Neutrophil (primary cell): ENCODE data around the gene TLR10.

Experiments used
- H3K27ac ChIP-seq: fragments of 200-600 bp; sonication (generic); 2 replicates; pipeline ENCODE4 v1.5.1; 2016; ENCODE audit warnings: mild to moderate bottlenecking, moderate library complexity
- H3K27me3 ChIP-seq: fragments of 200-600 bp; sonication (generic); 2 replicates; pipeline ENCODE4 v1.6.0; 2016; ENCODE audit warnings: mild to moderate bottlenecking
- H3K36me3 ChIP-seq: fragments of 200-600 bp; sonication (generic); 2 replicates; pipeline ENCODE4 v1.5.1; 2017
- H3K4me1 ChIP-seq, 2 experiments: fragments of 200-600 bp in 1 of 2; sonication (generic) in 1 of 2; 1 replicate in 1 of 2; 2 replicates in 1 of 2; pipeline versions ENCODE4 v1.5.1 to v1.6.1; 2013 to 2016; ENCODE audit warnings: low read depth in 1 of 2, low read length in 1 of 2, mild to moderate bottlenecking in 1 of 2, moderate library complexity in 1 of 2; ENCODE audit not compliant: control insufficient read depth in 1 of 2, insufficient read depth in 1 of 2
- H3K4me3 ChIP-seq, 2 experiments: fragments of 200-600 bp in 1 of 2; sonication (generic) in 1 of 2; 1 replicate in 1 of 2; 2 replicates in 1 of 2; pipeline ENCODE4 v1.5.1; 2013 to 2016; ENCODE audit warnings: low read depth in 1 of 2, low read length in 1 of 2, mild to moderate bottlenecking in 1 of 2, moderate library complexity in 1 of 2
- H3K9me3 ChIP-seq: fragments of 200-600 bp; sonication (generic); 2 replicates; pipeline ENCODE4 v1.5.1; 2016
- TF ChIP-seq, protein P1 (sequence below): fragments of 200-600 bp; sonication (generic); IDR thresholded peaks from 2 replicates; pipeline ENCODE4 v1.5.1; 2016; ENCODE audit warnings: antibody characterized with exemption

TLR10 gene

GRCh38 chr4:38804654-38805295 is 22.0 kb upstream of the TLR10 start, which contains the start of gene TLR1:
TLR1 (minus strand) TSS chr4:38804791; CDS start chr4:38798831, 5,960 bp downstream.
- TF ChIP-seq, protein P1, sequence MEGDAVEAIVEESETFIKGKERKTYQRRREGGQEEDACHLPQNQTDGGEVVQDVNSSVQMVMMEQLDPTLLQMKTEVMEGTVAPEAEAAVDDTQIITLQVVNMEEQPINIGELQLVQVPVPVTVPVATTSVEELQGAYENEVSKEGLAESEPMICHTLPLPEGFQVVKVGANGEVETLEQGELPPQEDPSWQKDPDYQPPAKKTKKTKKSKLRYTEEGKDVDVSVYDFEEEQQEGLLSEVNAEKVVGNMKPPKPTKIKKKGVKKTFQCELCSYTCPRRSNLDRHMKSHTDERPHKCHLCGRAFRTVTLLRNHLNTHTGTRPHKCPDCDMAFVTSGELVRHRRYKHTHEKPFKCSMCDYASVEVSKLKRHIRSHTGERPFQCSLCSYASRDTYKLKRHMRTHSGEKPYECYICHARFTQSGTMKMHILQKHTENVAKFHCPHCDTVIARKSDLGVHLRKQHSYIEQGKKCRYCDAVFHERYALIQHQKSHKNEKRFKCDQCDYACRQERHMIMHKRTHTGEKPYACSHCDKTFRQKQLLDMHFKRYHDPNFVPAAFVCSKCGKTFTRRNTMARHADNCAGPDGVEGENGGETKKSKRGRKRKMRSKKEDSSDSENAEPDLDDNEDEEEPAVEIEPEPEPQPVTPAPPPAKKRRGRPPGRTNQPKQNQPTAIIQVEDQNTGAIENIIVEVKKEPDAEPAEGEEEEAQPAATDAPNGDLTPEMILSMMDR, result peak; percentile 85
- no peaks in the 10 kb centered on the region for H3K27me3 ChIP-seq
- H3K9me3 ChIP-seq, result no peaks in the 10 kb centered on the region
- H3K4me3 ChIP-seq, result peak within 1 kb of the TSS; percentile 75 to 79
- H3K4me1 ChIP-seq, result peaks cover 63 to 68% of the 10 kb centered on the region in 2 experiments
- peak within 1 kb of the TSS; percentile 92 for H3K27ac ChIP-seq
- H3K36me3 ChIP-seq, result peaks cover 35% of the 10 kb centered on the region

DNA sequence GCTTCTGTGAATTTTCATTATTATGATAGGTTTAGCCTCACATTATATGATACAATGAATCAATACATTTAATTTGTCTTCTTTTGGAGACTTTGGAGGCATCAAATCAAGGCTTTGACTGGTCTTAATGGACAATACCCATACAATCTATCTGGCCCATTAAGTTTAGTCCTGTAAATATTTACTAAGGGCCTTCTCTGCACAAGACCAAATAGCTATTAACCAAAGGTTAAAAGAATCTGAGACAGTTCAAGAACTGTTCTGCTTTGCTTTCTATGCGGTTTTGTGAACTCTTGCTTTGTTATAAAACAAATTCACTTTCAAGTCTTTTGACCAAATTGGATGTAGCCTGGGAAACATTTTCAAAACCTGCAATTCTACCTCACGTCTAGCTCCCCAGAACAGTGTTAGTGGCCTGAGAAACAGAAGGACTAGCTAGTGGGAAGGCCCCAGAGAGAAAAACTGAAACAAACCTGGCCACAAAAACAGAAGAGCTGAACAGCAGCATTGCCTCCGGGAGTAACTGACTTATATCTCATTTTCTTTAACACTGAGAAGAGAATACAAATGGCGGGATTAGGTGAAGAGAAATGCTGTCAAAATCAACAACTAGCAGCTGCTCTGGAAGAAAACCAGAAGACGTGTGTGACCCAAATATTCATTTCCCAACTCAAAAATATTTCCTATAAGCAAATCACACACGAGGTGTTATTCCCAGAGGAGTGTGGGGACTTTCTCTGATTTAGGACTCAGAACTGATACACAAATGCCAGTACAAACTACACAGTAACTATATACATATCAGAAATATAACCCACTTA is 21.3 kb upstream of the TLR10 start:
- Histone ChIP-seq H3K36me3 (peaks cover 43% of the 10 kb centered on the region), H3K4me1 (peaks cover 65 to 68% of the 10 kb centered on the region in 2 experiments), H3K27me3 (no peaks in the 10 kb centered on the region), H3K27ac (peak overlapping the region; percentile 92), H3K4me3 (peak overlapping the region; percentile 75 to 79), H3K9me3 (no peaks in the 10 kb centered on the region)
- TF ChIP-seq, protein P1, result no peak

DNA sequence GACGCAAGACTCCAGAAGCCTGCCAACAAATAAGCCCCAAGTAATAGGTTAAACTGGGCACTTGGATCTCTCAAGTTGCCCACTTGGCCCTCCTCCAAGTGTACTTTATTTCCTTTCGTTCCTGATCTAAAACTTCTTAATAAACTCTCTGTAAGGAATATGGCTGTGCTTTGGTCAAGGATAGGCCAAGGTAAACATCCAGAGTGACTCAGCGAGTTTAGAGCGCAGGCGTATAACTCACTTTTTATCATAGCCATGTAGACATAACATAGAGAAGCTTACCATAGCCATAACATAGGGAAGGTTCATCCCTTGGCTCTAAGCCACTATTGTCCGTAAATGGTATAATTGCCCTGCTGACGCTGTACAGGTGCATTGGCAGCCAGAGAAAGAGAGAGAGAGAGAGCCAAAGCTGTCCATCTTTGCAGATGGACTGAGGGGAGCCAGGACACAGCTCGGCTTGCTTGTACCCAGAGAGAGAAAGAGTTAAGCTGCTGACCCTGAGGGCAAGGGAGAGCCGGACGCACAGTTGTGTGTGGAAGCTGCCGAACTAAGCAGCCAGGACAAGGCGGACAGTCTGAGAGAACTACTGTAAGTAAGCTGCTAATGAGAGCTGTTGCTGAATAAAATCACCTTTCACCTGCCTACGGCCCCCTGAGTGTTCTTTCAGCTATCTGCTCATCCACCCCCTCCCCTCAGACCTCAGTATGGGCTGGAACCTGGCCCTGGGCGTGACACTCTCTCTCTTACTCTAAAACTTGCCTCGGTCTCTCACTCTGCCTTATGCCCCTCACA is 20.0 kb upstream of the TLR10 start:
- peak overlapping the region; percentile 92 for H3K27ac ChIP-seq
- H3K9me3 ChIP-seq, result no peaks in the 10 kb centered on the region
- H3K36me3 ChIP-seq, result peaks cover 56% of the 10 kb centered on the region
- TF ChIP-seq, protein P1, result no peak
- peak overlapping the region; percentile 75 to 79 for H3K4me3 ChIP-seq
- no peaks in the 10 kb centered on the region for H3K27me3 ChIP-seq
- H3K4me1 ChIP-seq, result peaks cover 73 to 78% of the 10 kb centered on the region in 2 experiments

GRCh38 chr4:38800961-38801450 is 18.2 kb upstream of the TLR10 start:
- Histone ChIP-seq H3K36me3 (peaks cover 73% of the 10 kb centered on the region), H3K4me3 (peak overlapping the region; percentile 75 to 79), H3K4me1 (peaks cover 71 to 78% of the 10 kb centered on the region in 2 experiments), H3K9me3 (no peaks in the 10 kb centered on the region), H3K27me3 (no peaks in the 10 kb centered on the region), H3K27ac (peak overlapping the region; percentile 92)
- TF ChIP-seq, protein P1, result no peak

GRCh38 chr4:38800366-38800765 is 17.6 kb upstream of the TLR10 start:
- Histone ChIP-seq H3K4me1 (peaks cover 71 to 78% of the 10 kb centered on the region in 2 experiments), H3K4me3 (peak overlapping the region; percentile 75 to 79), H3K36me3 (peaks cover 80% of the 10 kb centered on the region), H3K27ac (peak overlapping the region; percentile 92), H3K9me3 (no peaks in the 10 kb centered on the region), H3K27me3 (no peaks in the 10 kb centered on the region)
- TF ChIP-seq, protein P1, result no peak
